HEK293 (cell line): ENCODE data around the gene TFR2.
A peak's percentile ranks its signal among the peaks of the same experiment; 100 is the strongest.

Experiments
- CTCF ChIP-seq: fragments of 450-650 bp; formaldehyde crosslinking; IDR thresholded peaks from 2 replicates; pipeline ENCODE4 v1.5.1; 2016; ENCODE audit warnings: missing biosample characterization, missing genetic modification characterization
- ELK4 ChIP-seq: IDR thresholded peaks from 2 replicates; pipeline ENCODE4 v1.6.1; 2011; ENCODE audit warnings: mild to moderate bottlenecking, low read depth, low read length, borderline replicate concordance
- ZNF76 ChIP-seq: fragments of 450-650 bp; formaldehyde crosslinking; IDR thresholded peaks from 2 replicates; pipeline ENCODE4; 2016; ENCODE audit warnings: low read depth, missing biosample characterization, missing genetic modification characterization, borderline replicate concordance

GRCh38 chr7:100673302-100673941, 32.1 kb upstream of the TFR2 start, which contains the start of gene GNB2:
- TF ChIP-seq ZNF76 (tag by site-specific recombination) (peak; percentile 83), CTCF (tag by site-specific recombination) (no peak), ELK4 (no peak)
